CD4-positive, alpha-beta T cell treated with Interleukin-6 for 4 hours (primary cell): ENCODE measurements around the gene ANXA8L1.
"Not testable (repeated sequence)": the region's sequence is repeated elsewhere in the genome, so short reads cannot be mapped to it uniquely, and the experiment has no call there.

Experiments used
- DNase-seq: peaks from one replicate; pipeline ENCODE4 v3.0.0-alpha.2; 2020; ENCODE audit warnings: mixed read lengths

ANXA8L1 gene

DNA sequence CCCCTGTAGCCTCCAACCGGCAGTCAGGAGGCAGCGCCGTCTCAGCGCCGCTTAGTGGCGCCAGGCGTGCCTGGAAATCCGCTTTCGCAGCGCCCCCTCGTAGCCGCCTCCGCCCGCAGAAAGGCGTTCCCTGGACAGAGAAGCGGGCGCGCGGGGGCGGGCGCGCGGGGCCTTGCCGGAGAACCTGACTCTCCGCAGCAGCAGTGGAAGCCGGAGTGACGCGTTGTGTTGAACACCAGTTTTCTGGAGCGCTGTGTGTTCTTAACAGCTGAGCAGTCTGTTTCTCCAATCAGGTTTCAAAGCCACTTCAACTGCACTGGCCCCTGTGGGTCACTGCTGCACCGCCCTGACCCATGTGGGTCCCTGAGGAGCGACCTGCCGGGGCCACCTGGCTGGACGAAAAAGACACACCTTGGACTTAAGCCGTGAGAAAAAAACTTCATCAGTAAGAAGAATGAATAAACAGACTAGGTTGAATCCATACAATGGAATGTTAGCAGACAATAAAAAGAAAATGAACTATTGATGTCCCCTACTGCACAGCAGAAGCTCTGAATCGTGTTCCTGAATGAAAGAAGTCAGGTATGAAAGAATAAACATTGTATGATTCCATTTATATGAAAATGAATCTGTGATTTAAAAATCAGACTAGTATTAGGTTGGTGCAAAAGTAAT, 22.8 kb downstream of the ANXA8L1 start:
- DNase-seq, result not testable (repeated sequence)

DNA sequence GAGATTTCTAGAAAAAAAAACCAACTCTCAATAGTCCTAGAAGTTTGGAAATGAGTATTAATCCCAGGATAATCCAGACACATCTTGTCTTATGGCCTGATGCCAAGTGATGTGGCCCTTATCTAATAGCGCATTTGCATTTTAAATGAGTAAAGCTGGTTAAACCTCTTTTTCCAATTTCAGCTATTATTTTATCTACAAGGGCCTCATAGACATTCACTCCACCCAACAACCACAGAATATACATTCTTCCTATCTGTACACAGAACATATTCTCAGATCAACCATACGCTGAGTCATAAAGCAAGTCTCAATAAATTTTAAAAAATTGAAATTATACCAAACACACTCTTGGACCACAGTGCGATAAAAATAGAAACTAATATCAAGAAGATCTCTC, 34.0 kb downstream of the ANXA8L1 start:
- not testable (repeated sequence) for DNase-seq

- DNase-seq, result not testable (repeated sequence)
Measured at GRCh38 chr10:46411123-46411522, 35.5 kb downstream of the ANXA8L1 start.

DNA sequence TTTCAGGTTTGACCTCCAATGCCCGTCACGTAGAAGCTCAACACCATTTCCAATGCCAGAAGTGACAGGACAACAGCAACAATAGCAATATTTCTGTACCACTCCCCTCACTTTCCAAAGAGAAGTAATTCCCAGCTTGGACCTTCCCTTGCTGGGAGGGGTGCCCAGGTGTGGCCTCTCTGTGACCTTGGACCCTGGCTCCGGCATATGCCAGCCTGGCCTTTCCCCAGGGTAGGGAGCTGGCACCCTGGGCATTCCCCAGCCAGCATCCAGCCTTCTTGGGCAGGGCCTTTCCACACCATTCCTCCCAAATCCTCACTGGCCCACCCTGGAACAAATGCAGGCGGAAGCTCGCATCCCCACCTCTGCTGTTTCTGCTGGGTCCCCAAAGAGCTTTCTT, 37.1 kb downstream of the ANXA8L1 start:
- not testable (repeated sequence) for DNase-seq

DNA sequence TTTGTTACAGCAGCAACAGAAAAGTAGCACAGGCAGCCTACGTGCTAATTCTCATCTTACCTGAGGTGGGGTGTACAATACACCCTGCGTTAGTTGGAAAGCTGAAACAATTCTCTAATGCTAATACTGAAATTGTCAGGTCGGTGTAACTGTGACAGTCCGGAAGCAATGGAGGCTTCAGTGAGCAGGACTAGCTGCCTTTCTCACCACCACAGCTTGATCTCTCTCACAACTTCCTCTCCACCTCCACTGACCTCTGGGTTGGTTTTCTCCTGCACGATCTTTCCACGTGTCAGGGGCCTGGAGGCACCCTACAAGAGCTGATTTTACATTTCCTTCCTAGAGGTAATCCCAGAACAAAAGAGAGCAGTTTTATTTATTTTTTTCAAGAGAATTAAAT, 39.7 kb downstream of the ANXA8L1 start:
- DNase-seq, result not testable (repeated sequence)

DNA sequence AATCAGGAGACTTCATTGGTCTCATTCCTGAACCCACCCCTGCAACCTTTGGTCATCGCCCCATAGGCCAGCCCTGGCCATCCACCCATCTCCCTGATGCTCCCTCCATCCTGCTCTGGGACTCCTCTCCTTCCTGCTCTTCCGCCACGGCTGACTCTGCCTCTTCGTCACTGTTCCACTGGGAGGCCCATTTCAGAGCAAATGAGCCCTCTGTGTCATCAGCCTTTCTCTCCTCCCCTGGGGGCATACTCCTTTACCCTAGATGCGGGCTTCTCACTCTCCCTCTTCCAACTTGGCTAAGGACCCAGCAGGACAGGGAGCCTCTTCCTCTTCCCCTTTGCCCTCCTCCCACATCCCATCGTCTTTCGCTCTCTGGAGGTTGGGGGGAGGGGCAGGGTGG, 42.7 kb downstream of the ANXA8L1 start:
- not testable (repeated sequence) for DNase-seq

DNA sequence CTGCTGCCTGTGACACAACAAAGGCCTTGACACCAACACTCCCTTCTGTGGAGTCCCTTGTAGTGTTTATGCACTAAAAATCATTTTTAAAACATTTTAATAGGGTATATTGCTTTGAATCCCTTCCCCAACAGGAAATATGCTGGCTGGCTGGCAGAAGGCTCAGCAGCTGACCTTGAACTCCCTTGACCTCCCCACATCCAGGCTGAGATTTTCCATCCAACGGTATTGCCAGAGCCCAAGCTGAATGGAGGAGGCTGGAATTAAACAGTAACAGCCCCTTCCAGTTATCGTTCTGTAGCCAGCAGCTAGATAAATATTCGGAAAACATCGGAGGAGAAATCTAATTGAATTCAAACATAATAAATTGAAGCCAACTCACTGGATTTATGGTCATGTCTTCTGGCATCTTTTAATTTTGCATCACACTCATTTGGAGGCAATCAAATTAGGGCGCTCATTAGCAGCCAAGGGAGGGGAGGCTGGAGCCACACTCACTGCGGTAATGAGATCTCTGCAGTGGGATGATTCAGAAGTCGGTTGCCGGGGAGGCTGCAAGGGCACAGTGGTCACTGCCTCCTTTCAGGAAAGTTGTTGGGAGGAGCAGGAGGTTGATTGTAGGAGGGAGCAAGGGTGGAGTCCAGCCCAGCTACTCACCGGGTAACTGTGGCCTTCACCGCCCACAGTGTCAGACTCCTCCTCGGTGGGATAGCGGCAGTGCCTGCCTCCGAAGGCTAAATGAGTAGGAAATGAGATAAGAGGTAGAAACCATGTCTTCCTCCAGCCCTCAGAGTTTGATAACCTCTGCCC, 44.2 kb downstream of the ANXA8L1 start:
- DNase-seq, result not testable (repeated sequence)

GRCh38 chr10:46423550-46423949, 48.0 kb downstream of the ANXA8L1 start:
- DNase-seq, result not testable (repeated sequence)

GRCh38 chr10:46440942-46441341, 65.4 kb downstream of the ANXA8L1 start:
- DNase-seq, result not testable (repeated sequence)
